ENCODE results near the gene NPLOC4.
A peak's percentile ranks its signal among the peaks of the same experiment; 100 is the strongest.

Gene NPLOC4

DNA sequence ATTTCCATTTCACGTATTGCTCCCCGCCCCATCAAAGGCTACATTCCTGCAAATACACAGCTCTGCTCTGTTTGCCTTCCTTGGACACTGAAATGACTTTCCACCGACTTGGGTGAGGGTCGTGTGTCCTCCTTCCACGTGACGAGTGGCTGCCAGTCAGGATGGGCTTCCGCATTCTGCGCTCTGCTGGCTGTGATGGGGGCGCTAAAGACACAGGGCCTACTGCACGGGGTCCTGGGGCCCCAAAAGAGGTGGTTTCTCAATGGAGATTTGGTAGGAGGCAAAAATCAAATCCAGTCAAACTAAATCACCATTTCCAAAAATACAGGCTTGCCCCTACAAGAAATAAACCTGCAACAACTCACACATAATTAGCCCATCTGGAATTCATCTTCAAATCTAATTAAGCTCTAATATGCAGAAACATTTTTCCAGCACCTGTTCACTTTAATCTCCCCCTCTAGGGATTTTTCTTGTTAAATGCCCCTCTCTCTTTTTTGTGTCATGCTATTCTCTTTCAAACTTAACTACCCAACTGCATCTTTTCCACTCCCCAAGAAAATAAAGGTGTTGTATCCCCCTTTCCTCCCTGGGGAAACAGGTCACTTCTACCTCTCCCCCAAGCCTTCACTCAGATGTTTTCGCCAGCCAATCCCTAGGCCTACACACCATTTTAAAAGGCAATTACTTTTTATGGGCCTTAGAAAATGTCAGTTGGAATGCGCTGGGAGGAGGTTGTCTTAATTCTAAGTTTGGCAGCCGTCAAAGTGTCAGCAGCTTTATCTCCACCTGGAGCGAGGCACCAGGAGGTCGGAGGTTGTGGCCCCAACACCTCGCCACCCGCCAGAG lies 62.9 kb downstream of the NPLOC4 start:
- Histone ChIP-seq H3K9ac (no peak overlapping the region), H3K4me3 (no peak overlapping the region), H3K4me1 (no peaks in the 10 kb centered on the region), H3K27me3 (no peaks in the 10 kb centered on the region), H3K4me2 (no peak overlapping the region), H3K36me3 (peaks cover 100% of the 10 kb centered on the region), H3K9me3 (no peaks in the 10 kb centered on the region), H3K27ac (no peak overlapping the region), H4K20me1 (peaks cover 76% of the 10 kb centered on the region)
- TF ChIP-seq Cebpa-rat (IDR thresholded peaks at IDR 0.05), result no peak

DNA sequence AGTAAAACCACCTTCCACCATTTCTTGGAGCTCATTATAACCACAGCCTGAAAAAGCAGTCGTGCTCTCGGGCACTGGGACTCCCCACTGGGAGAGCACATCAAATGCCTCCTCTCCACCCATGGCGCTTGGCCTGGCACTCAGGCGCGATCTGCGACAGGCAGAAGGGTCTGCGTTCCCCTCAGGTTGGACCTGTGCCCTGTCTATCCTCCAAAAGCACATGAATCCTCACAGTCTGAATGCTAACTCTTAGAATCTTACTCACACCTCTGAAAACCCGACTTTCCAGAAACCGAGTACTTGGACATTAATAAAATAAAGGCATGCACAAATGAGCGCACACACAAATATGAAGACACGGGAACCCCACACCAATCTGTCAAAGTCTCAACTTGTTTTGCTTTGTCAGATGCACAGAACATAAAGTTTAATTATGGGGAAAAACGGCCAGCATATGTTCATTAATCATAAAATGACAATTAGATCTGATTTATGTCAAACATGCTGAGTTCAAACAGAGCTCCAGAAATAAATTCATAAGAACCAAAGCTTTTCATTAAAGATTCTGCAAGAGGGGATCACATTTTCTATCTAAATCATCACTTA lies 64.2 kb downstream of the NPLOC4 start:
- Histone ChIP-seq H4K20me1 (peaks cover 78% of the 10 kb centered on the region), H3K4me1 (peaks cover 9% of the 10 kb centered on the region), H3K27ac (no peak overlapping the region), H3K9me3 (no peaks in the 10 kb centered on the region), H3K27me3 (no peaks in the 10 kb centered on the region), H3K4me3 (no peak overlapping the region), H3K36me3 (peaks cover 100% of the 10 kb centered on the region), H3K4me2 (no peak overlapping the region), H3K9ac (no peak overlapping the region)
- no peak for TF ChIP-seq Cebpa-rat (IDR thresholded peaks at IDR 0.05)

DNA sequence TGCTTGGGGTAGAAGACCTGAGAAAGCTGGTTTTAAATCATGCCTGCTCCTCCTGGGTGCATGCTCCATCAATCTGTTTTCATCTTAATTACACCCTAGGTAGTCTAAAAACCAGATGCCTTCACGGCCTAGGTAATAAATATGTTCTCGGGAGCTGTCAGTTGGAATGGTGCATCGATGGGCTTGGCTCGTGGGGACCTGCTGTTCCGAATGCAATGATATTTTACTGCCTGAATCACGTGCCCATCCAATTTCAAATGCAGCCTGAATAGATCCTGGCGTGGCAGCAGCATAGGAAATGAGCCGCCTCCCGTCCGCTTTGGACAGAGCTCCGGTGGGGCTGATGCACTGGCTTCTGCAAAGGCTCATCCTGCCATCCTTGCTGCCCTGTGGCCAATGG lies 65.9 kb downstream of the NPLOC4 start:
- Histone ChIP-seq H3K4me2 (no peak overlapping the region), H3K27ac (no peak overlapping the region), H3K4me1 (peaks cover 26% of the 10 kb centered on the region), H3K9me3 (no peaks in the 10 kb centered on the region), H3K36me3 (peaks cover 95% of the 10 kb centered on the region), H3K9ac (no peak overlapping the region), H3K4me3 (no peak overlapping the region), H4K20me1 (peaks cover 79% of the 10 kb centered on the region), H3K27me3 (no peaks in the 10 kb centered on the region)
- TF ChIP-seq Cebpa-rat (IDR thresholded peaks at IDR 0.05), result no peak

DNA sequence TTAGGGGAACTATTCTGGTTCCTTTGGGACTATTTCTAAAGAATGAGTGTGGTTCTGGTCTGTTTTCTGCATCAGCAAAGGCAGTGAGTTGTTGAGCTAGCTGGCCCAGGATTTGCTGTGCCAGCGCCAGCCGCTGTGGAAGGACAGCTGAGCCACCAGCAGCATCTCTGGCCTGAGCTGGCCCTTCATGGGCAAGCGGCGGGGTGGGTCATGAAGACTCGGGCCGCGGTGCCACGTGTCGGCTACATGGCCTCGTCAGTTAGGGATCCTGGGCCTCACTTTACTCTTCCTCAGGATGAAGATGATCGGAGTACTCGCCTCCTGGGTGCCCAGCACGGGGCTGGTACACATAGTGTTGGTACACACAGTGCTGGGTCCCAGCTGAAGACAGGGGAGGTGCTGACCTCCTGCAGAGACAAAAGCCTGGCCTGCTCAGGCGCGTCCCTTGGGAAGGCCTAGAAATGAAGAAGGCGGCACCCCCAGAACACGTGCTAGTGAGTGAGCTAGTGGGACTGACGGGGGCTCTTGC lies 66.9 kb downstream of the NPLOC4 start:
- no peaks in the 10 kb centered on the region for H3K27me3 ChIP-seq
- H3K4me3 ChIP-seq, result no peak overlapping the region
- H3K27ac ChIP-seq, result no peak overlapping the region
- no peaks in the 10 kb centered on the region for H3K9me3 ChIP-seq
- H3K9ac ChIP-seq, result no peak overlapping the region
- H3K36me3 ChIP-seq, result peaks cover 95% of the 10 kb centered on the region
- peaks cover 31% of the 10 kb centered on the region for H3K4me1 ChIP-seq
- peaks cover 71% of the 10 kb centered on the region for H4K20me1 ChIP-seq
- no peak for TF ChIP-seq Cebpa-rat (IDR thresholded peaks at IDR 0.05)
- no peak overlapping the region for H3K4me2 ChIP-seq

DNA sequence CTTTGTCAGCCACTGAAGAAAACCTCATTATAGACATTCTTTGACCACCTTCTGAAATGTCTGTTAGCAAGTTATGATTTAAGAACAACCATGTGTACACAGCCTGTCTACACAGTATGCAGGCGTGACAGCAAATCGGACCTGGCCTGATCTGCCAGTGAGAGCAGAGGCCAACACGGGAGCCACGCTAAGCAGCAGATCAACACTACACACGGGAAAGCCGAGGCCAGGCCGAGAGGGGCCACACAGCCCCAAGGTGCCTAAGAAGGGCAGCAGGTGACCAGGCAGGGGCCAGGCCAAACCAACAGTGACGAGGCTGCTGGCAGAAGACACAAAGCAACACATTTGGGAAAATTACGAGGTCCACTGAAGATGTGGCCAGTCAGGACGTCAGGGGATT lies 68.5 kb downstream of the NPLOC4 start:
- H3K4me1 ChIP-seq, result peaks cover 31% of the 10 kb centered on the region
- no peak for TF ChIP-seq Cebpa-rat (IDR thresholded peaks at IDR 0.05)

DNA sequence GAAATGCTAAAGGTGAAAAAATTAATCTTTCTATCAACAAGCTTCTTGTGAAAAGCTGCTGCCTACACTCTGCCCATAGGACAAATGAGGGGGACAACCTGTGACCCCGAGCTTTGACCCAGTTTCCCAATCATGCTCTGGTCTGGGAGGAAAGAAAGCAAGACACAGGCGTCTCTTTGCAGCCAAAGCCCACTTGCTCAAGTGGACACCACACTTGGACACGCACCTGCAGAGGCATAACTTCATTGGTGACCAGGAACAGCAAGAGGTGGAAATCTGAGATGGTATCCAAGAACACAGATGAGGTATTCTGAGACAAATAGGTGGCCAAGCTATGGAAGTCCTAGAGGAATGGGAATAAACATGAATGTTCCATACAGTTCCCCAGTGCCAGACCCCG lies 69.7 kb downstream of the NPLOC4 start:
- Histone ChIP-seq H3K4me1 (peaks cover 31% of the 10 kb centered on the region), H3K9me3 (no peaks in the 10 kb centered on the region), H3K27me3 (no peaks in the 10 kb centered on the region), H3K27ac (peak overlapping the region; percentile 70), H3K4me2 (peak overlapping the region; percentile 76), H3K4me3 (no peak overlapping the region), H3K9ac (peak overlapping the region; percentile 48; the same call in 1 of the 2 replicates), H3K36me3 (peaks cover 95% of the 10 kb centered on the region), H4K20me1 (peaks cover 52% of the 10 kb centered on the region)
- TF ChIP-seq Cebpa-rat (IDR thresholded peaks at IDR 0.05), result no peak

More for the DNA sequence above, 68.5 kb downstream of the NPLOC4 start:
- Histone ChIP-seq H3K9me3 (no peaks in the 10 kb centered on the region), H3K4me3 (no peak overlapping the region), H3K36me3 (peaks cover 95% of the 10 kb centered on the region), H3K27ac (0 out of 2 replicates have a peak overlapping the region, but pooled peaks have one; percentile 29), H4K20me1 (peaks cover 57% of the 10 kb centered on the region), H3K4me2 (no peak overlapping the region), H3K9ac (0 out of 2 replicates have a peak overlapping the region, but pooled peaks have one; percentile 24), H3K27me3 (no peaks in the 10 kb centered on the region)

DNA sequence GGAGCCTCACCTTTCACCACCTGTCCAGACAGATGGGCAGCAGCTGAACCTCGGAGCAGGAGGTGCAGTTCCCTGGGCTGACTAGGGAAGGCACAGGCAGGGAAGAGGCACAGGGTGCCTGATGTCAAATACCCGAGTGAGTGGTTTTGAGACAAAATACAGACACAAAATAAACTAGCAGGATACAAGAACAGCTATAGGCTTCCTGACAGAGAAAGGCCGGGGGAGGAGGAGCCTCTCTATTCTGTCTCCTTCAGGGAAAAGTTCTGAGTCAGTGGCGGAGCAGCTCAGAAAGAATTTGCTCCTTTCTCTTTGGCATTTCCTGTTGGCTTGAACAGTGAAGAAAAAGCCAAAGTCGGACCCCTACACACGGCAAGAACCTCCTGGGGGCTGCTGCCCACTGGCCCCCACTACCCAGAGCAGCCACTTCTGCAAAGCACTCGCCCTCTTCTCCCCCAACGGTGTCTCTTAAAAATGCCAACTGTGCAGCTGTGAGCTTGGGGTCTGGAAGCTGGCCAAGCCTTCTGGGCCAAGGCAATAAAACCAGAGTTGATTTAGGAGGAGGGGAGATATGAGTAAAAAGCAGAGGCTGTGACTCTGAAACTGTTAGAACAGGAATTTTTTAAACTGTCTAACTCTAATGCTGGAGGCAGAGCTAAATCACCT lies 70.3 kb downstream of the NPLOC4 start:
- peaks cover 95% of the 10 kb centered on the region for H3K36me3 ChIP-seq
- no peaks in the 10 kb centered on the region for H3K9me3 ChIP-seq
- no peak overlapping the region; the same call in 1 of the 2 replicates for H3K4me3 ChIP-seq
- H3K4me2 ChIP-seq, result peak overlapping the region; percentile 76
- H3K27me3 ChIP-seq, result no peaks in the 10 kb centered on the region
- peak overlapping the region; percentile 48 for H3K9ac ChIP-seq
- peaks cover 49% of the 10 kb centered on the region for H4K20me1 ChIP-seq
- no peak for TF ChIP-seq Cebpa-rat (IDR thresholded peaks at IDR 0.05)
- H3K27ac ChIP-seq, result peak overlapping the region; percentile 70
- peaks cover 33% of the 10 kb centered on the region for H3K4me1 ChIP-seq

DNA sequence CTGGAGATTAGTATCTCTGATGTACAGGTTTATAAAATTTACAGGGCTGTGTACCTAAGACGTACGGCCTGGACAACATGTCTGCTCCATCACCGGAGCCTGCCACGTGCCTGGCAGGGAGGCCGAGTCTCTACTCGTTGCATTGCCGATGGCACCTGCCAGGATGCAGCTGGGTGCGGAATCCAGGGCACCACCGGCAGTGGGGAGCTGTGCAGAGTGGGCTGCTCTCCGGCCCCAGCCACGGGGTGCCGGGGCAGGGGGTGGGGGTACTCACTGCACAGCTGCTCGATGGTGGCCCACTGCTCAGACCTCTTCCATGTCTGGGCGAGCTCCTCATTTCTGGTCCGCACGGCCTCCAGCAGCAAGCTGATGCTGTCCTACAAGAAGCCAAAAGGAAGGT lies 71.7 kb downstream of the NPLOC4 start:
- Histone ChIP-seq H3K9me3 (no peaks in the 10 kb centered on the region), H3K4me2 (no peak overlapping the region), H3K9ac (no peak overlapping the region), H3K27me3 (no peaks in the 10 kb centered on the region), H4K20me1 (peaks cover 36% of the 10 kb centered on the region), H3K4me1 (peaks cover 45% of the 10 kb centered on the region), H3K36me3 (peaks cover 95% of the 10 kb centered on the region), H3K4me3 (no peak overlapping the region), H3K27ac (no peak overlapping the region)
- no peak for TF ChIP-seq Cebpa-rat (IDR thresholded peaks at IDR 0.05)

DNA sequence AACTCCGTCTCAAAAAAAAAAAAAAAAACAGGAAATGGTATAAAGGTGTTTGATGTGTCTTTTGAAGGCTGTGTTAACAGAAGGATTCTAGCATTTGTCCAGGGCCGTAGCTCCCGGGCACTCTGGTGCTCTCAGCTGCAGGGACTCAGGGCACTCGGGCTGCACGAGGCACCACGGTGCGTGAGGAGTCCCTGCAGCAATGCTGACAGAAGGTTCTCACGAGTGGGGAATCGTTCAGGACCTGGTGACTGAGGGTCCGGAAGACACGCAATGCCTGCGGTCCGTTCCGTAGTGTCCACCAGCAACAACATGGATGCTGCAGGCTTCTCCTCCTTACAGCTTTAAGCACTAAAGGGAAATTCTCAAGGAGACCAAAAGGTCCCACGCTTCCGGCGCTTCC lies 72.1 kb downstream of the NPLOC4 start:
- Histone ChIP-seq H3K4me1 (peaks cover 49% of the 10 kb centered on the region), H3K27ac (no peak overlapping the region), H3K4me3 (no peak overlapping the region), H3K9ac (no peak overlapping the region), H3K36me3 (peaks cover 94% of the 10 kb centered on the region), H3K27me3 (no peaks in the 10 kb centered on the region), H3K9me3 (no peaks in the 10 kb centered on the region), H3K4me2 (no peak overlapping the region), H4K20me1 (peaks cover 36% of the 10 kb centered on the region)
- TF ChIP-seq Cebpa-rat (IDR thresholded peaks at IDR 0.05), result no peak
